Measurements from ENCODE around the gene C1orf159. TPM values are rescaled to one million over a fixed set of nuclear protein-coding genes. Genes with fewer than 3 reads are reported as not detected.

C1orf159 gene
- total RNA-seq, 4 donors from 2014 or later: 14.0 to 32.0 (median 22.7) TPM

DNA sequence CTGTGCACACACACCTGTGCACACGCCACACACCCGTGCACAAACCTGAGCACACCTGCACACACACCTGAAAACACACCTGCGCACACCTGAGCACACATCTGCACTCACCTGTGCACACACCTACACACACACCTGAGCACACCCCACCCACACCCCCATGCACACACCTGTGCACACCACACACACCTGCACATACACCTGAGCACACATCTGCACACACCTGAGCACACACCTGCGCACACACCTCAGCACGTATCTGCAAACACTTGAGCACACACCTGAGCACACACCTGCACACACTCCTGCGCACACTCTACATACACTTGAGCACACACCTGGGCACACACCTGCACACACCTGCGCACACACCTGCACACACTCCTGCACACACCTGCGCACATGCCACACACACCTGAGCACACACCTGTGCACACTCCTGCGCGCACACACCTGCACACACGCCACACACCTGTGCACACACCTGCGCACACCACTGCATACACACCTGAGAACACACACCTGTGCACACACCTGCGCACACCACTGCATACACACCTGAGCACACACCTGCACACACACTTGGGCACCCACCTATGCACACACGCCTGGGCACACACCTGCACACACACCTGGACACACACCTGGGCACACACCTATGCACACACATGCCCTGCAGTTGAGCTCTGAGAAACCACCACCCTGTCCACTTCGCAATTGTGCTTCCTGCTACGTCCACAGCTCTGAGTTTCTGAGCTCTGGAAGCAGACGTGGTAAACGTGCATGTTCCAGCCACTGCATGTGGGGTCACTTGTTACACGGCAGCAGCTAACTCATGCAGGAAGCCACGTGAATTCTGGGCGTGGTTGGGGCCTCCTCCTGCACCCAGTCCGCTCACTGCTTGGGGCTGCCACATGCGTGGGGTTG, 8.0 kb upstream of the C1orf159 start:
- peak in 1 of 2 donors; percentile 6 for TF ChIP-seq POLR2A (IDR thresholded peaks at IDR 0.05)
- TF ChIP-seq, protein P1, sequence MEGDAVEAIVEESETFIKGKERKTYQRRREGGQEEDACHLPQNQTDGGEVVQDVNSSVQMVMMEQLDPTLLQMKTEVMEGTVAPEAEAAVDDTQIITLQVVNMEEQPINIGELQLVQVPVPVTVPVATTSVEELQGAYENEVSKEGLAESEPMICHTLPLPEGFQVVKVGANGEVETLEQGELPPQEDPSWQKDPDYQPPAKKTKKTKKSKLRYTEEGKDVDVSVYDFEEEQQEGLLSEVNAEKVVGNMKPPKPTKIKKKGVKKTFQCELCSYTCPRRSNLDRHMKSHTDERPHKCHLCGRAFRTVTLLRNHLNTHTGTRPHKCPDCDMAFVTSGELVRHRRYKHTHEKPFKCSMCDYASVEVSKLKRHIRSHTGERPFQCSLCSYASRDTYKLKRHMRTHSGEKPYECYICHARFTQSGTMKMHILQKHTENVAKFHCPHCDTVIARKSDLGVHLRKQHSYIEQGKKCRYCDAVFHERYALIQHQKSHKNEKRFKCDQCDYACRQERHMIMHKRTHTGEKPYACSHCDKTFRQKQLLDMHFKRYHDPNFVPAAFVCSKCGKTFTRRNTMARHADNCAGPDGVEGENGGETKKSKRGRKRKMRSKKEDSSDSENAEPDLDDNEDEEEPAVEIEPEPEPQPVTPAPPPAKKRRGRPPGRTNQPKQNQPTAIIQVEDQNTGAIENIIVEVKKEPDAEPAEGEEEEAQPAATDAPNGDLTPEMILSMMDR (IDR thresholded peaks at IDR 0.05): no peak
- DNase-seq: no peak
- Histone ChIP-seq H3K4me3 (no peak overlapping the region), H3K36me3 (no peaks in the 10 kb centered on the region), H3K27me3 (no peaks in the 10 kb centered on the region), H3K27ac (peak overlapping the region in 3 of 4 donors; percentile 72 to 94 (median 82)), H3K9me3 (no peaks in the 10 kb centered on the region), H3K4me1 (peaks cover 0 to 62% (median 10%) of the 10 kb centered on the region in 4 donors)

DNA sequence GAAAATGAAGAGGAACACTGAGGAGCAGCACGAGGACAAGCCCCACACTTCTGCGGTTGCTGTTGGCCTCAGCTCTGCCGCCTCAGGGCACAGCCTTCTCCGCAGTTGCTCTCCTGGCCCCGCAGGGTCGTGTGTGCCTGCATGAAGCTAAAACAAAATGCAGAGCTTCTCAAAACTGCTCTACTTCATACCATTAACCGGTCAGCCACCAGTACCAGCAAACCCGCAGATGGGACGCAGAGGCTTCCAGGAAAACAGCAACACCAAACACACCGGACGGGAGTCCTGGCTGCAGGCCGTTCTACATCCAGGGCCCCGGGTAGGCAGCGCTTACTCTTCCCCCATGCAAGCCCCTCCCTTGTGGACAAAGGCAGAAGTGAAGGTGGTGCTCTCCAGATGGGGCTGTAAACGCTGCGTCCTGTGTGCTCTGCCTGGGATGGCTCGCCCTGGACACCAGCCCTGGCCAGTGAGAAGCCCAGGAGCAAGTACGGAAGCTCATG, 7.1 kb upstream of the C1orf159 start:
- Histone ChIP-seq H3K27ac (peak overlapping the region in 2 of 4 donors; percentile 82 to 94), H3K4me1 (peaks cover 0 to 60% (median 10%) of the 10 kb centered on the region in 4 donors), H3K36me3 (no peaks in the 10 kb centered on the region), H3K4me3 (no peak overlapping the region), H3K9me3 (no peaks in the 10 kb centered on the region), H3K27me3 (no peaks in the 10 kb centered on the region)
- peak in 2 of 3 donors; percentile 52 to 71 for DNase-seq
- no peak for TF ChIP-seq POLR2A (IDR thresholded peaks at IDR 0.05)
- TF ChIP-seq, protein P1 (IDR thresholded peaks at IDR 0.05): peak in 3 of 6 experiments; percentile 20 to 40 (median 35)

DNA sequence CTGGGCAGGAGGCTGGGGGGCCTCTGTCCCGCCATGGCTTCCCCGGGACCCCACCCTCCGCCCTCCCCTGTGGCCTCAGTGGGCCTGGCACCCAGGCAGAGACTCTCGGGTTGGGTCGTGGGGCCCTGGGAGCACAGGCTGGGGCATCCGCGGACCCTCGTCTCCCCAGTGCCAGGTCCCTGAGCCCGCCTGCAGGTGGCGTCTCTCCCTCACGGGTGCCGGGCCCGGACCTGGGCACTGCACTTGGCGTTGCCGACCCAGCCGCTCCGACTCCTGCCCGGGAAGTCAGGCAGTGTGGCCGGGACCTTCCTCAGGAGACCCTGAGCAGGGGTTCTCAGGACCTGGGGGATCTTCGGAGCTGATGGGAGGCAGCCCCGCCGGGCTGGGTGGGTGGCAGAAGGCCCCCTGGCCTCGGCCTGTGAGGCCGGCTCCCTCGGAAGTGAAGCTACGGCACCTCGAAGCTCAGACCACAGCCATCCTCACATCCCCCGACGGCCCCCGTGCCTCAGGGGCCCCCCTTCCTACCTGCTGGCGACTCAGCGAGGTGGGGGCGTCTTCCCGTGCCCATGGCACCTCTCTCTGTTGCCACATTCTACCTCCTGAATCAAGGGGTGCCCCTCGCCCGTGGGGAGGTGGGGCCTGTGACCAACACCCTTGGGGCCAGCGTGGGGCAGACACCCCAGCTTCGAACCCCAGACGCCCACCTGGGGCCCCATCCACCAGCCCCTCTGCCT, 6.4 kb upstream of the C1orf159 start:
- Histone ChIP-seq H3K27ac (peak overlapping the region; percentile 13 to 58 (median 28)), H3K27me3 (no peaks in the 10 kb centered on the region), H3K36me3 (no peaks in the 10 kb centered on the region), H3K4me3 (peak overlapping the region; percentile 13 to 46 (median 37)), H3K4me1 (peaks cover 0 to 52% (median 10%) of the 10 kb centered on the region in 4 donors), H3K9me3 (no peaks in the 10 kb centered on the region)
- TF ChIP-seq, protein P1 (IDR thresholded peaks at IDR 0.05): peak; percentile 89 to 97 (median 95)
- TF ChIP-seq POLR2A (IDR thresholded peaks at IDR 0.05): no peak
- peak; percentile 83 to 93 (median 92) for DNase-seq

DNA sequence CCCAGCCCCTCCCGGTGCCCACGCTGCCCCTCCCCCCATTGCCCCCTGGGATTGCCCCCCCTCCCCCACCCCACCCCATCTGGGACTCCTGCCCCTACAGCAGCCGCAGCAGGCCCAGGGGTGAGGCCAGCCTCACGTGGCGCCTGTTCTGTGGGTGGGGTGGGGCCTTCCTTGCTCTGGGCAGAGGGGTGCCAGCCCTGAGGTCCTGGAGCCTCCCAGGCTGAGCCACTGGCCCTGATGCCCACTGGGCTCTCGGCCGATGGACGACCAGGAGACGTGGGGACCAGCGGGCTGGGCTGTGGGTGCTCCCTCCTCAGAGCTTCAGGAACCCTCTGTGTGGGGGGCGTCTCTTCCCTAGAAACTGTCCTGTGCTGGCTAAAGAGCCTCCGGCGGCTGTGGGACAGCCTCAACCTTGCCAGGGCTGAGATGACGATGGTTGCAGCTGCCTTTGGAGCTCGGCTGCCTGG, 5.8 kb upstream of the C1orf159 start:
- H3K27me3 ChIP-seq: no peaks in the 10 kb centered on the region
- H3K4me3 ChIP-seq: peak overlapping the region in 2 of 4 donors; percentile 34 to 46
- H3K4me1 ChIP-seq: peaks cover 0 to 49% (median 10%) of the 10 kb centered on the region in 4 donors
- no peaks in the 10 kb centered on the region for H3K36me3 ChIP-seq
- H3K27ac ChIP-seq: peak overlapping the region in 1 of 4 donors; percentile 31
- no peak for DNase-seq
- no peaks in the 10 kb centered on the region for H3K9me3 ChIP-seq
- TF ChIP-seq, protein P1 (IDR thresholded peaks at IDR 0.05): no peak
- TF ChIP-seq POLR2A (IDR thresholded peaks at IDR 0.05): no peak

DNA sequence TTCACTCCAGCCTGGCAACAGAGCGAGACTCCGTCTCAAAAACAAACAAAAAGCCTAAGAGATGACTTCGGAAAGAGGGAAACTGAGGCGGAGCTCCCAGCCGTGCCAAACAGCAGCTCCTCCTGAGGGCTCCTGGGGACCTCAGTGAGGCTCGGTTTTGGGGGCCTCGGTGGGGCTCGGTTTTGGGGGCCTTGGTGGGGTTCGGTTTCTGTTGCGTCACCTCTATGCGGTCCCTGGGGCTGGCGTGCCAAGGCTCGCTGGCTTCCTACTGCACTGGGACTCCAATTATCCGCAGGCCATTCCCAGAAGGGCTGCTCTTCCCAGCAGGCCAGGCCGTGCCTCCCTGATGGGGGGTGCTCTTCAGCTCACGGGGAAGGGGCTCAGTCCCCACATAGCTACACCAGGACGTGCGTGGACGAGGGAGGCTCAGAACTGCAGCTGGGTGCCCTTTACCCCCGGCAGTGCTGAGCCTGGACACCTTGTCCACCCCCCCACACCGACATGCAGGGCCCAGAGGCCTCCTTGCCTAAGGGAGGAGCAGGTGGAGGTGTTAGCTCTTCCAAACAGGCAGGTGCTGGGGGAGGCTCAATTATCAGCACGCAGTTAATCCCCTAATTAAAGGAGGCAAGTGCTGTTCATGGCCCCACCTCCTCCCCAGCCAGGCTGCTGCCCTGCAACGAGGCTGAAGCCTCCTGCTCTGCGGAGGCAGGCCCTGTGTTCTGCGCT, 5.1 kb upstream of the C1orf159 start:
- H3K9me3 ChIP-seq: no peaks in the 10 kb centered on the region
- no peak overlapping the region for H3K27ac ChIP-seq

More for the DNA sequence above, 5.1 kb upstream of the C1orf159 start:
- Histone ChIP-seq H3K4me3 (no peak overlapping the region), H3K36me3 (no peaks in the 10 kb centered on the region), H3K27me3 (no peaks in the 10 kb centered on the region), H3K4me1 (peaks cover 0 to 47% (median 10%) of the 10 kb centered on the region in 4 donors)
- no peak for TF ChIP-seq POLR2A (IDR thresholded peaks at IDR 0.05)
- TF ChIP-seq, protein P1 (IDR thresholded peaks at IDR 0.05): no peak
- DNase-seq: peak in 1 of 3 donors; percentile 57
